Epithelial cell of esophagus (primary cell): ENCODE results near the gene ERCC3.

Source experiments
- DNase-seq: peaks from one replicate; pipeline ENCODE4 v3.0.0; 2010; ENCODE audit warnings: low read depth
- H3K4me3 ChIP-seq: 2 replicates; pipeline ENCODE4 v1.5.1; 2011; ENCODE audit warnings: mild to moderate bottlenecking, low read length, control low read depth
- CTCF ChIP-seq: IDR thresholded peaks from 2 replicates; pipeline ENCODE4 v1.5.1; 2011; ENCODE audit warnings: low read depth, mild to moderate bottlenecking, low read length, control low read depth, inconsistent platforms; ENCODE audit not compliant: insufficient read depth; ENCODE audit errors: missing control alignments

Gene ERCC3

DNA sequence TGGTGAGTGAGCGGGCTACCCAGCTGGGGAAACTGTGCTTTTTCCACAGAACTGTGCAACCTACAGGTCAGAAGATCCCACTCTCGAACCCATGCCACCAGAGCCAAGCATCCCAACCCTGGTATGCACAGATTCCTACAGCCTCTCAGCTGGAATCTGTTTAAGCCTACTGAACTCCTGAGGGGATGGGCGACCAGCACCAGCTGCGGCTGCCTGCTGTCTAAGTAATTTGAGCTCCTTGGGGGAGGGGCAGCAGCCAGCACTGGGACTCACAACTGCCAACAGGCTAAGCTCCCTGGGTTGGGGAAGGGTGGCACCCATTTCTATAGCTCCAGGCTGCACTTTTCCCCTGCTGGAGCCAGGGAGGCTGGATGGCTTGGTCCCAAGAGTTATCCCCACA lies 85.6 kb downstream of the ERCC3 start:
- no peak for DNase-seq
- no peak overlapping the region for H3K4me3 ChIP-seq
- no peak for TF ChIP-seq CTCF
